Ishikawa (cell line): ENCODE data around the gene SPNS3.

Source experiments
- CEBPB ChIP-seq: IDR thresholded peaks from 2 replicates; pipeline ENCODE4 v1.6.1; 2012
- CREB1 ChIP-seq: IDR thresholded peaks from 2 replicates; pipeline ENCODE4 v1.6.1; 2012; ENCODE audit warnings: low read depth
- EGR1 ChIP-seq: IDR thresholded peaks from 2 replicates; pipeline ENCODE4 v1.6.1; 2012
- EP300 ChIP-seq: IDR thresholded peaks from 2 replicates; pipeline ENCODE4 v1.6.1; 2012; ENCODE audit warnings: borderline replicate concordance
- FOXM1 ChIP-seq: IDR thresholded peaks from 2 replicates; pipeline ENCODE4 v1.6.1; 2012; ENCODE audit warnings: low read depth, borderline replicate concordance
- MAX ChIP-seq: IDR thresholded peaks from 2 replicates; pipeline ENCODE4 v1.6.1; 2012
- NFIC ChIP-seq: IDR thresholded peaks from 2 replicates; pipeline ENCODE4 v1.6.1; 2012
- RAD21 ChIP-seq: IDR thresholded peaks from 2 replicates; pipeline ENCODE4 v1.6.1; 2012; ENCODE audit warnings: low read depth
- REST ChIP-seq: IDR thresholded peaks from 2 replicates; pipeline ENCODE4 v1.6.1; 2012; ENCODE audit warnings: low read depth, mild to moderate bottlenecking
- TAF1 ChIP-seq: IDR thresholded peaks from 2 replicates; pipeline ENCODE4 v1.6.1; 2012; ENCODE audit warnings: low read depth, mild to moderate bottlenecking
- TCF12 ChIP-seq: IDR thresholded peaks from 2 replicates; pipeline ENCODE4 v1.6.1; 2012; ENCODE audit warnings: low read depth
- TEAD4 ChIP-seq: IDR thresholded peaks from 2 replicates; pipeline ENCODE4 v1.6.1; 2012
- USF1 ChIP-seq: IDR thresholded peaks from 2 replicates; pipeline ENCODE4 v1.6.1; 2012
- YY1 ChIP-seq: IDR thresholded peaks from 2 replicates; pipeline ENCODE4 v1.6.1; 2012; ENCODE audit warnings: low read depth
- ZBTB7A ChIP-seq: IDR thresholded peaks from 2 replicates; pipeline ENCODE4 v1.6.1; 2012; ENCODE audit warnings: low read depth

The SPNS3 gene

GRCh38 chr17:4522661-4523060, 88.9 kb downstream of the SPNS3 start:
- no peak for TF ChIP-seq FOXM1
- TF ChIP-seq CREB1, result no peak
- no peak for TF ChIP-seq CEBPB
- no peak for TF ChIP-seq TEAD4
- TF ChIP-seq TCF12, result no peak
- TF ChIP-seq NFIC, result no peak
- no peak for TF ChIP-seq EGR1
- no peak for TF ChIP-seq USF1
- TF ChIP-seq REST, result no peak
- TF ChIP-seq ZBTB7A, result no peak

GRCh38 chr17:4523946-4524345, 90.2 kb downstream of the SPNS3 start:
- TF ChIP-seq EGR1 (no peak), TAF1 (no peak), NFIC (no peak), REST (no peak), TEAD4 (no peak), CEBPB (no peak), YY1 (no peak), CREB1 (no peak), MAX (no peak), ZBTB7A (no peak), RAD21 (no peak), FOXM1 (no peak), USF1 (no peak), TCF12 (no peak), EP300 (no peak)

- TF ChIP-seq CEBPB, result no peak
These were observed 92.1 kb downstream of the SPNS3 start for GRCh38 chr17:4525691-4526397.

GRCh38 chr17:4527134-4527533, 93.4 kb downstream of the SPNS3 start:
- TF ChIP-seq CEBPB, result no peak
- TF ChIP-seq CREB1, result no peak
- no peak for TF ChIP-seq REST
- TF ChIP-seq MAX, result no peak
- no peak for TF ChIP-seq RAD21
- TF ChIP-seq NFIC, result no peak
- no peak for TF ChIP-seq EGR1
- no peak for TF ChIP-seq TCF12
- TF ChIP-seq TAF1, result no peak
- no peak for TF ChIP-seq YY1
- TF ChIP-seq USF1, result no peak
- TF ChIP-seq TEAD4, result no peak
- TF ChIP-seq FOXM1, result no peak
